K562 (cell line): ENCODE results near the gene AHR. TPM values are rescaled to one million over a fixed set of nuclear protein-coding genes. Genes with fewer than 3 reads are reported as not detected.

Experiments
- ATAC-seq: fragments of 200-7000 bp; cut with Tn5 transposase; 3 replicates; pipeline ENCODE4 v1.9.1; 2020; ENCODE audit warnings: moderate library complexity
- BruUV-seq: library from RNA; stranded (reverse); fragments of 400-500 nt; replicated peaks from 2 replicates; lab custom pipeline; 2021; lab: Mats Ljungman, UMichigan
- CTCF ChIA-PET: fragments of 300-600 bp; formaldehyde crosslinking; extraction: SDS; loops from one replicate; lab custom pipeline; 2021; ENCODE audit warnings: low intra/inter-chr PET ratio; lab: Yijun Ruan, JAX
- POLR2A ChIA-PET: fragments of 300-600, 350-650 bp; sonication (Branson Sonifier 250); formaldehyde crosslinking; extraction: SDS; loops from one replicate; lab custom pipeline; 2021; ENCODE audit warnings: antibody characterized with exemption, inconsistent platforms; lab: Yijun Ruan, JAX
- DNase-seq, 4 experiments: peaks; one replicate each; pipeline versions ENCODE4 v3.0.0 to v3.0.0-alpha.2; 2011 to 2018; ENCODE audit warnings: low spot score in 3 of 4, mixed read lengths in 3 of 4; ENCODE audit errors: extremely low read depth in 1 of 4
- FAIRE-seq: peaks from 2 replicates; lab custom pipeline; 2011; peaks lifted over from hg19 to GRCh38; lab: Jason Lieb, UNC
- H2AFZ ChIP-seq: 2 replicates; pipeline ENCODE4 v1.6.0; 2011; ENCODE audit warnings: low read depth, low read length, control low read depth, inconsistent platforms
- H3K27ac ChIP-seq: fragments of 200-600 bp; 3 replicates; pipeline ENCODE4 v1.8.0; 2011; ENCODE audit warnings: low read depth, mild to moderate bottlenecking, control low read depth, inconsistent platforms, low read length, moderate library complexity, mixed read lengths; ENCODE audit errors: extremely low read depth
- H3K27me3 ChIP-seq, 2 experiments: fragments of 300-600 bp in 1 of 2; 2 replicates in 1 of 2; 3 replicates in 1 of 2; pipeline versions ENCODE4 v1.6.0 to v1.8.0; 2011; ENCODE audit warnings: inconsistent platforms in 2 of 2, low read length in 2 of 2, mild to moderate bottlenecking in 1 of 2, mixed read lengths in 1 of 2, moderate library complexity in 1 of 2; ENCODE audit not compliant: control insufficient read depth in 2 of 2, insufficient read depth in 2 of 2
- H3K36me3 ChIP-seq: fragments of 300-600 bp; 3 replicates; pipeline ENCODE4 v1.8.0; 2011; ENCODE audit warnings: mild to moderate bottlenecking, low read length, inconsistent platforms; ENCODE audit not compliant: control insufficient read depth, insufficient read depth
- H3K4me1 ChIP-seq, 2 experiments: fragments of 200-600 bp in 1 of 2; replicated peaks in 1 of 2; 2 replicates in 1 of 2; 3 replicates in 1 of 2; pipeline versions ENCODE4 v1.5.1 to v1.8.0; 2011; ENCODE audit warnings: inconsistent platforms in 2 of 2, low read length in 2 of 2, mild to moderate bottlenecking in 1 of 2, mixed read lengths in 1 of 2, moderate library complexity in 1 of 2; ENCODE audit not compliant: control insufficient read depth in 2 of 2, insufficient read depth in 2 of 2
- H3K4me2 ChIP-seq: 2 replicates; pipeline ENCODE4 v1.6.1; 2011; ENCODE audit warnings: low read length, control low read depth, inconsistent platforms, mixed read lengths; ENCODE audit not compliant: insufficient read depth
- H3K4me3 ChIP-seq: fragments of 200-600 bp; sonication (generic), shearing (Covaris generic); 2 replicates; pipeline ENCODE4 v1.5.1; 2016; ENCODE audit warnings: control low read depth, inconsistent platforms
- H3K79me2 ChIP-seq: fragments of 200-600 bp; 3 replicates; pipeline ENCODE4 v1.8.0; 2011; ENCODE audit warnings: low read length, inconsistent platforms; ENCODE audit not compliant: control insufficient read depth, insufficient read depth
- H3K9ac ChIP-seq, 2 experiments: 2 replicates each; pipeline versions ENCODE4 v1.6.0 to v1.6.1; 2011; ENCODE audit warnings: low read depth in 2 of 2, low read length in 2 of 2, control low read depth in 1 of 2, inconsistent platforms in 1 of 2, mild to moderate bottlenecking in 1 of 2, mixed read lengths in 1 of 2; ENCODE audit not compliant: insufficient read depth in 1 of 2
- H3K9me1 ChIP-seq: one replicate; pipeline ENCODE4 v1.6.0; 2011; ENCODE audit warnings: inconsistent platforms, mild to moderate bottlenecking, low read length, moderate library complexity; ENCODE audit not compliant: control insufficient read depth, insufficient read depth
- H3K9me3 ChIP-seq: replicated peaks from 2 replicates; pipeline ENCODE4 v1.5.1; 2011; ENCODE audit warnings: low read depth, low read length, inconsistent platforms; ENCODE audit not compliant: control insufficient read depth, insufficient read depth
- H4K20me1 ChIP-seq: replicated peaks from 2 replicates; pipeline ENCODE4 v1.6.1; 2011; ENCODE audit warnings: low read length, inconsistent platforms, mixed read lengths; ENCODE audit not compliant: control insufficient read depth, insufficient read depth
- GABPA ChIP-seq: fragments of 200-800 bp; sonication (Bioruptor generic); conservative IDR thresholded peaks from 2 replicates; pipeline ENCODE4 v1.6.1; 2016; ENCODE audit warnings: low read depth, missing genetic modification characterization, missing compliant biosample characterization
- NFIC ChIP-seq: fragments of 450-650 bp; IDR thresholded peaks from 2 replicates; pipeline ENCODE4 v1.6.1; 2017; ENCODE audit warnings: mild to moderate bottlenecking, inconsistent platforms
- NFIX ChIP-seq: fragments of 250-450 bp; sonication (Bioruptor Pico); IDR thresholded peaks from 2 replicates; pipeline ENCODE4 v1.4.0; 2020; ENCODE audit warnings: low read depth, mild to moderate bottlenecking, moderate library complexity
- RNF2 ChIP-seq: sonication (generic); IDR thresholded peaks from 2 replicates; pipeline ENCODE4 v1.6.1; 2016
- ZNF232 ChIP-seq: sonication (generic); formaldehyde crosslinking; IDR thresholded peaks from 2 replicates; pipeline ENCODE4 v1.8.0; 2022; ENCODE audit warnings: mild to moderate bottlenecking, missing genetic modification reagents
- ZNF655 ChIP-seq: fragments of 250-450 bp; sonication (Bioruptor Pico); IDR thresholded peaks from 2 replicates; pipeline ENCODE4 v1.5.0; 2021
- WGBS: fragments of 100-300 bp; shearing (Covaris generic); methylation state at CpG from one replicate; pipeline ENCODE4 v1.1.6; 2016; ENCODE audit warnings: low coverage, mixed read lengths; ENCODE audit not compliant: insufficient coverage; ENCODE audit errors: missing lambda C conversion rate; 5-methylcytosine and 5-hydroxymethylcytosine counted together
- in situ Hi-C: fragments of 300-500 bp; cut with MboI; formaldehyde crosslinking; loops from 4 replicates; pipeline ENCODE4 v1.15.0; 2018; ENCODE audit warnings: inconsistent platforms, mixed read lengths
- intact Hi-C: fragments of 100-400 bp; cut with micrococcal nuclease; formaldehyde crosslinking; loops from 2 replicates; pipeline ENCODE4 v1.14.2; 2022
- polyA plus RNA-seq, 8 experiments: library from polyadenylated mRNA; depleted of rRNA in 4 of 8; stranded (reverse) in 5 of 8; unstranded in 3 of 8; fragments of >200 nt; fragmentation: Nextera tagmentation in 2 of 8; fragmentation: Illumina TruSeq in 1 of 8; extraction: Ambion mirVana in 2 of 8; extraction: Trizol in 1 of 8; gene quantifications; 2 replicates each; pipeline versions ENCODE4 v1.2.1 to v1.2.3, GENCODE V29; 2011 to 2014; ENCODE audit warnings: inconsistent platforms in 1 of 8, missing spikeins in 1 of 8
- total RNA-seq, 7 experiments: library from RNA; depleted of rRNA in 6 of 7; stranded (reverse); fragments of >200 nt in 6 of 7; fragmentation: Illumina TruSeq in 2 of 7; extraction: Trizol in 2 of 7; gene quantifications; 2 replicates each; pipeline versions ENCODE4 v1.2.1 to v1.2.3, GENCODE V29; 2011 to 2021; ENCODE audit warnings: low replicate concordance in 1 of 7

Gene AHR
- total and polyA plus RNA-seq, 9 of the 15 experiments (the other 6 are each of a cell fraction or from before 2014, with no cell fraction given): 0.16 TPM; not detected in 8

DNA sequence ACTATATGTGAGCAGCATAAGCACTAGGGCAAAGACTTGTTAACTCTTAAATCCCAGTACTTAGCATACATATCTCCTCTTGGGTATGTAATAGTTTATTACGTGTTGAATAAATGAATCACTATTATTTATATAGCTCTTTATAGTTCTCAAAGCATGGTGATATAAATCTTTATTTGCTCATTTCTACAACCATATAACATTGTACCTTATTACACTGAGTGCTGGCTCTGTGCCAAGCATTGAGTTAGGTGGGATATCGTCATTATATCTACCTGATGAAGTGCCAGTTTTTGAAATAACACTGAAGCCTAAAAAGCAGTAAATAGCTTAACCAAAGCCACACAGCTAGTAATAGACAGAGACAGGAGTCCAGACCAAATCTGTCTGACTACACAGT is 27.9 kb downstream of the AHR start:
- Histone ChIP-seq H2AFZ (no peak overlapping the region), H3K27me3 (no peaks in the 10 kb centered on the region), H3K4me1 (no peaks in the 10 kb centered on the region), H3K4me3 (no peak overlapping the region), H3K9ac (no peak overlapping the region), H3K9me1 (no peaks in the 10 kb centered on the region), H3K79me2 (no peaks in the 10 kb centered on the region), H3K36me3 (no peaks in the 10 kb centered on the region), H3K9me3 (no peaks in the 10 kb centered on the region), H4K20me1 (no peaks in the 10 kb centered on the region), H3K27ac (no peak overlapping the region), H3K4me2 (no peak overlapping the region)
- ChIA-PET CTCF (no interaction called here), POLR2A (no interaction called here)
- WGBS: 7% methylated on average over 2 of the region's 2 CpGs
- in situ Hi-C loops (no loop called here), intact Hi-C loops (no loop called here)
- BruUV-seq: no TSS peak
- no peak for ATAC-seq
- no peak for DNase-seq
- no peak for FAIRE-seq
- TF ChIP-seq GABPA (no peak), NFIC (peak; percentile 82), NFIX (CRISPR knock-in tag) (peak; percentile 67)
- TF ChIP-seq, all 486 proteins: peak for 2

DNA sequence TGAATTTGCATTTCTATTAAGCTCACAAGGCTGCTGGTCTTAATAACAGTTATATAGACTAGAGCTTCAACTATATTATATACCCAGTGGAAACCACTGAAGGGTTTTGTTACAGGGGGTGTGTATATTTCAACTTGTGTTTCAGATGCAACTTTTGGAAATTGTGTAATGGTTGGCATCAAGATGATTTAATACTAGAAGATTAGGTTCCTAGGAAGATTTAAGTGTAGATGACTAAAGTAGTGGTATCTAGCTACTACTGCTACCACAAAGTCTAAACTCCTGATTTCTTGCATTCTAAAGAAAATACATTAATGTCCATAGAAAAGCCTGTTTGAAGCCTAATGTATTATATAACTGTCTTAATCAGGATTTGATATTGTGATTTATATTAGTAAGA is 30.2 kb downstream of the AHR start:
- Histone ChIP-seq H3K9me3 (no peaks in the 10 kb centered on the region), H3K4me1 (no peaks in the 10 kb centered on the region), H3K27ac (no peak overlapping the region), H4K20me1 (no peaks in the 10 kb centered on the region), H3K36me3 (no peaks in the 10 kb centered on the region), H3K9ac (no peak overlapping the region), H3K79me2 (no peaks in the 10 kb centered on the region), H3K4me3 (no peak overlapping the region), H3K27me3 (no peaks in the 10 kb centered on the region), H2AFZ (no peak overlapping the region), H3K4me2 (no peak overlapping the region), H3K9me1 (no peaks in the 10 kb centered on the region)
- intact Hi-C loops (no loop called here), in situ Hi-C loops (no loop called here)
- POLR2A ChIA-PET: no interaction called here
- BruUV-seq: no TSS peak
- CTCF ChIA-PET: no interaction called here
- ATAC-seq: no peak
- no peak for TF ChIP-seq ZNF232 (CRISPR knock-in tag)
- no peak for TF ChIP-seq ZNF655
- no peak for TF ChIP-seq RNF2
- no peak for FAIRE-seq
- no peak for DNase-seq
